Gastroesophageal sphincter (tissue), 4 donors: ENCODE measurements around the gene FAM163A. TPM values are rescaled to one million over a fixed set of nuclear protein-coding genes. Genes with fewer than 3 reads are reported as not detected.

Source experiments
- ATAC-seq: fragments of 150-250 bp; one replicate; pipeline ENCODE4 v1.9.1; 2016; ENCODE audit warnings: mild to moderate bottlenecking, moderate library complexity
- H3K27ac ChIP-seq, 4 donors: fragments of 200-600 bp; sonication (generic) in 3 of 4; 1 replicate in 3 of 4; 2 replicates in 1 of 4; pipeline ENCODE4 v1.5.1; 2016 to 2019
- H3K27me3 ChIP-seq: fragments of 200-600 bp; sonication (generic); one replicate; pipeline ENCODE4 v1.5.1; 2019
- H3K36me3 ChIP-seq, 2 donors: fragments of 200-600 bp; sonication (generic); one replicate each; pipeline ENCODE4 v1.5.1; 2019; ENCODE audit warnings: control low read depth in 1 of 2
- H3K4me1 ChIP-seq, 3 donors: fragments of 200-600 bp; sonication (generic); 1 replicate in 2 of 3; 2 replicates in 1 of 3; pipeline ENCODE4 v1.5.1; 2016 to 2019; ENCODE audit warnings: control low read depth in 2 of 3
- H3K4me3 ChIP-seq, 2 donors: fragments of 200-600 bp; sonication (generic); one replicate each; pipeline ENCODE4 v1.5.1; 2019; ENCODE audit warnings: mild to moderate bottlenecking in 1 of 2, moderate library complexity in 1 of 2
- H3K9me3 ChIP-seq, 3 donors: fragments of 200-600 bp; sonication (generic); one replicate each; pipeline ENCODE4 v1.5.1; 2017 to 2019; ENCODE audit warnings: control low read depth in 2 of 3
- EP300 ChIP-seq: sonication (generic); formaldehyde crosslinking; IDR thresholded peaks from one replicate; pipeline ENCODE4 v1.6.1; 2017; ENCODE audit warnings: antibody characterized with exemption, mild to moderate bottlenecking
- POLR2A ChIP-seq, 2 donors: fragments of 450-650 bp; IDR thresholded peaks; one replicate each; pipeline ENCODE4 v1.6.1; 2017; ENCODE audit warnings: antibody characterized with exemption in 2 of 2, mild to moderate bottlenecking in 2 of 2, moderate library complexity in 1 of 2
- POLR2AphosphoS5 ChIP-seq: sonication (generic); formaldehyde crosslinking; IDR thresholded peaks from one replicate; pipeline ENCODE4 v1.6.1; 2017; ENCODE audit warnings: antibody characterized with exemption
- WGBS, 2 donors: methylation state at CpG; one replicate each; pipeline ENCODE4 v1.1.5; 2018; ENCODE audit warnings: low coverage in 1 of 2; 5-methylcytosine and 5-hydroxymethylcytosine counted together
- total RNA-seq, 4 donors: library from RNA; depleted of rRNA; stranded (reverse); fragments of >200 nt; gene quantifications; one replicate each; pipeline ENCODE4 v1.1.0, GENCODE V29; 2016
- TF ChIP-seq, protein P1 (sequence below), 4 experiments: fragments of 200-600 bp in 2 of 4; fragments of 450-650 bp in 2 of 4; sonication (generic) in 1 of 4; IDR thresholded peaks; one replicate each; pipeline ENCODE4 v1.5.1; 2017 to 2019; ENCODE audit warnings: antibody characterized with exemption in 4 of 4, mild to moderate bottlenecking in 2 of 4, moderate library complexity in 2 of 4

The FAM163A gene
- total RNA-seq, 4 donors from 2014 or later: 0.19 to 0.67 TPM; not detected in 2

- WGBS, 2 donors: 100% methylated on average over 1 to 4 of the region's 4 CpGs
- Histone ChIP-seq H3K36me3 (no peaks in the 10 kb centered on the region), H3K27me3 (peaks cover 4% of the 10 kb centered on the region), H3K4me1 (no peaks in the 10 kb centered on the region), H3K9me3 (no peaks in the 10 kb centered on the region), H3K27ac (no peak overlapping the region), H3K4me3 (no peak overlapping the region)
- TF ChIP-seq, protein P1, sequence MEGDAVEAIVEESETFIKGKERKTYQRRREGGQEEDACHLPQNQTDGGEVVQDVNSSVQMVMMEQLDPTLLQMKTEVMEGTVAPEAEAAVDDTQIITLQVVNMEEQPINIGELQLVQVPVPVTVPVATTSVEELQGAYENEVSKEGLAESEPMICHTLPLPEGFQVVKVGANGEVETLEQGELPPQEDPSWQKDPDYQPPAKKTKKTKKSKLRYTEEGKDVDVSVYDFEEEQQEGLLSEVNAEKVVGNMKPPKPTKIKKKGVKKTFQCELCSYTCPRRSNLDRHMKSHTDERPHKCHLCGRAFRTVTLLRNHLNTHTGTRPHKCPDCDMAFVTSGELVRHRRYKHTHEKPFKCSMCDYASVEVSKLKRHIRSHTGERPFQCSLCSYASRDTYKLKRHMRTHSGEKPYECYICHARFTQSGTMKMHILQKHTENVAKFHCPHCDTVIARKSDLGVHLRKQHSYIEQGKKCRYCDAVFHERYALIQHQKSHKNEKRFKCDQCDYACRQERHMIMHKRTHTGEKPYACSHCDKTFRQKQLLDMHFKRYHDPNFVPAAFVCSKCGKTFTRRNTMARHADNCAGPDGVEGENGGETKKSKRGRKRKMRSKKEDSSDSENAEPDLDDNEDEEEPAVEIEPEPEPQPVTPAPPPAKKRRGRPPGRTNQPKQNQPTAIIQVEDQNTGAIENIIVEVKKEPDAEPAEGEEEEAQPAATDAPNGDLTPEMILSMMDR (IDR thresholded peaks at IDR 0.05): no peak
- no peak for TF ChIP-seq POLR2AphosphoS5
- no peak for ATAC-seq
Measured at GRCh38 chr1:179823693-179824092, 80.6 kb downstream of the FAM163A start.

DNA sequence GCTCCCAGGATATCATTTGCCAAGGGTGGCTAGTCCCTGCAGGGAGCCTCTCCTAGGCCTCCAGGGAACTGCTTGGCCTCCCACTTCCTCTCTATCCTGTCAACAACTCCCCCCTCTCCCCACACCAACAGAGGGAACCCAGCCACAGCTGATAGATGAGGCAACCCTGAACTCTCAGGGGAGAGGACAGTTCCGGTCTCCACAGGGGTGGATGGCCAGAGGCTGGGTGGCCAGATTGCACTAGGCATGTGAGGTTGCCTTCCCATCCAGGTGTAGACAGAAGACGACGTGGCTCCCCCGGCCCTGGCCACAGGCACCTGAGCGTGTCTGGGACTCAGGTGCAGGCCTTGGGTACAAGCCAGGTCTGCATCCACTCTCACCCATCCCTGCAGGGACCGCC, 81.2 kb downstream of the FAM163A start:
- no peaks in the 10 kb centered on the region for H3K4me1 ChIP-seq
- H3K27me3 ChIP-seq: peaks cover 7% of the 10 kb centered on the region
- TF ChIP-seq EP300 (no peak), POLR2AphosphoS5 (no peak), POLR2A (IDR thresholded peaks at IDR 0.05) (no peak)
- TF ChIP-seq, protein P1 (IDR thresholded peaks at IDR 0.05): no peak
- no peaks in the 10 kb centered on the region for H3K36me3 ChIP-seq
- 60% methylated on average over 1 of the region's 6 CpGs; no CpG with 5 or more reads in 1 of the 2 donors for WGBS, 2 donors
- H3K9me3 ChIP-seq: no peaks in the 10 kb centered on the region
- no peak overlapping the region for H3K27ac ChIP-seq
- H3K4me3 ChIP-seq: no peak overlapping the region
- no peak for ATAC-seq

- H3K27me3 ChIP-seq: peaks cover 7% of the 10 kb centered on the region
- ATAC-seq: no peak
- H3K4me1 ChIP-seq: no peaks in the 10 kb centered on the region
- WGBS, 2 donors: 79 to 90% methylated on average over 7 to 8 of the region's 8 CpGs
- H3K4me3 ChIP-seq: no peak overlapping the region
- TF ChIP-seq EP300: no peak
- TF ChIP-seq POLR2AphosphoS5: no peak
- TF ChIP-seq, protein P1 (IDR thresholded peaks at IDR 0.05): no peak
- no peak for TF ChIP-seq POLR2A (IDR thresholded peaks at IDR 0.05)
- no peak overlapping the region for H3K27ac ChIP-seq
- H3K9me3 ChIP-seq: no peaks in the 10 kb centered on the region
- no peaks in the 10 kb centered on the region for H3K36me3 ChIP-seq
Measured at GRCh38 chr1:179825206-179825605, 82.1 kb downstream of the FAM163A start.

DNA sequence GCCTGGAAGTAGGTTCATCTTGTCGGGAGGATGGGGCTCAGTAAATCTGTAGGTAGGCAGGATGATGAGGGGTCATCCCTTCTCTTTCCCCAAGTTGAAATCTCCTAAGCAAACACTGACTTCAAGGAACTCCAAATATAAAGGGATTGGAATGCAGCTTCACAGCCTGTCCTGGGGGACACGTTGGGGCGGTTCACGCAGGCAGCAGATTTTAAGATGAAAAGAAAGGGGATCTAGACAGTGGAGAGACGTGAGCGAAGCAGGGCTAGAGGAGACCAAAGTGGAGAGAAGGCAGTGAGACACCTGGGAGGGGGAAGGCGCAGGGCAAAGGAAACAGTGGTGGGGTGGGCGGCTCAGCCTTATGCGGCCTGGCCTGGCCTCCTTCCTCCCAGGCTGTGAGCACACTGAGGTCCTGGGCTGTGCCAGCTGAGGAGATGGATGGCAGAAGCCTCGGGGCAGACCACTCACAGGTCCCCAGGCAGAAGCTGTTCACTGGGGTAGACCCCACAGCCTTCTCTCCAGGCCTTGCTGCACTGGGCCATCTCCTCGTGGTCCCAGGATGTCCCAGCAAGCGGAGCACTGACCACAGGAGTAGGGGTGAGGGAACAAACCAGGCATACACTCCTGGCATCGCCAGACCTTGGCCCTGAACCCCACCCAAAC, 82.8 kb downstream of the FAM163A start:
- TF ChIP-seq EP300 (no peak), POLR2AphosphoS5 (no peak), POLR2A (IDR thresholded peaks at IDR 0.05) (no peak)
- TF ChIP-seq, protein P1 (IDR thresholded peaks at IDR 0.05): no peak
- no peaks in the 10 kb centered on the region for H3K36me3 ChIP-seq
- H3K27me3 ChIP-seq: peaks cover 7% of the 10 kb centered on the region
- no peak overlapping the region for H3K4me3 ChIP-seq
- 75 to 86% methylated on average over 3 to 8 of the region's 13 CpGs for WGBS, 2 donors
- H3K9me3 ChIP-seq: no peaks in the 10 kb centered on the region
- no peaks in the 10 kb centered on the region for H3K4me1 ChIP-seq
- ATAC-seq: no peak
- no peak overlapping the region for H3K27ac ChIP-seq

GRCh38 chr1:179826626-179827280, 83.7 kb downstream of the FAM163A start:
- H3K36me3 ChIP-seq: no peaks in the 10 kb centered on the region
- no peaks in the 10 kb centered on the region for H3K9me3 ChIP-seq
- 62 to 71% methylated on average over 5 to 6 of the region's 7 CpGs for WGBS, 2 donors
- H3K27me3 ChIP-seq: peaks cover 7% of the 10 kb centered on the region
- TF ChIP-seq EP300: no peak
- no peak for TF ChIP-seq POLR2AphosphoS5
- TF ChIP-seq, protein P1 (IDR thresholded peaks at IDR 0.05): no peak
- TF ChIP-seq POLR2A (IDR thresholded peaks at IDR 0.05): no peak
- H3K27ac ChIP-seq: no peak overlapping the region
- no peak overlapping the region for H3K4me3 ChIP-seq
- no peaks in the 10 kb centered on the region for H3K4me1 ChIP-seq
- ATAC-seq: no peak
